ENCODE results near the gene HUNK.

- TF ChIP-seq CTCF (IDR thresholded peaks at IDR 0.05) (no peak), POLR2A (IDR thresholded peaks at IDR 0.05) (no peak)
These were observed 130.6 kb downstream of the HUNK start for GRCh38 chr21:32003411-32003810.

Measured in right lobe of liver (tissue), 4 donors.